ENCODE results near the gene CCDC70. TPM values are rescaled to one million over a fixed set of nuclear protein-coding genes. Genes with fewer than 3 reads are reported as not detected.

The CCDC70 gene
- total and polyA plus RNA-seq, 2 of the 8 experiments (the other 6 are each of a cell fraction or from before 2014, with no cell fraction given): not detected

GRCh38 chr13:51831519-51831918, 30.2 kb upstream of the CCDC70 start:
- Histone ChIP-seq H3K23ac (ENCODE audit: insufficient read length) (no peak overlapping the region), H2BK20ac (ENCODE audit: low read length) (no peak overlapping the region), H2BK5ac (ENCODE audit: low read depth, low read length) (no peak overlapping the region), H2AK5ac (ENCODE audit: low read depth, low read length) (no peak overlapping the region), H3K79me1 (ENCODE audit: low read depth, low read length) (no peaks in the 10 kb centered on the region), H3K9me3 (ENCODE audit: insufficient read depth in 2 of 2, low read depth in 1 of 2, low read length in 1 of 2) (no peaks in the 10 kb centered on the region), H3K4ac (replicated peaks; ENCODE audit: insufficient read length, low read depth, low read length) (no peak overlapping the region), H2BK120ac (replicated peaks; ENCODE audit: low read depth, low read length) (no peak overlapping the region), H3K18ac (ENCODE audit: extremely low read depth, low read length) (no peak overlapping the region), H3K56ac (replicated peaks; ENCODE audit: insufficient read length, low read depth, low read length) (no peak overlapping the region), H3K27me3 (replicated peaks in 1 of 4; ENCODE audit: control insufficient read depth in 3 of 4, extremely low read depth in 1 of 4, insufficient read depth in 3 of 4, low read length in 3 of 4) (no peaks in the 10 kb centered on the region), H3K27ac (ENCODE audit: low read depth, low read length) (no peak overlapping the region), H3K4me2 (ENCODE audit: insufficient read depth in 1 of 2, low read depth in 2 of 2, low read length in 2 of 2) (no peak overlapping the region), H3K23me2 (ENCODE audit: low read depth, low read length) (no peaks in the 10 kb centered on the region), H2BK15ac (ENCODE audit: low read length) (no peak overlapping the region), H3K14ac (ENCODE audit: insufficient read length) (no peak overlapping the region), H2BK12ac (ENCODE audit: low read depth, low read length) (no peak overlapping the region), H3K79me2 (ENCODE audit: control insufficient read depth in 1 of 2, insufficient read depth in 2 of 2, low read length in 2 of 2) (no peaks in the 10 kb centered on the region), H4K5ac (ENCODE audit: insufficient read length, low read depth, low read length) (no peak overlapping the region), H3K36me3 (ENCODE audit: control insufficient read depth in 2 of 4, insufficient read depth in 4 of 4, low read length in 3 of 4) (no peaks in the 10 kb centered on the region; a peak in 1 of 8 replicates), H4K91ac (replicated peaks; ENCODE audit: insufficient read length, low read length) (no peak overlapping the region), H4K20me1 (replicated peaks in 1 of 2; ENCODE audit: control insufficient read depth in 1 of 2, insufficient read depth in 2 of 2, low read length in 2 of 2) (no peaks in the 10 kb centered on the region), H2AFZ (ENCODE audit: low read length) (no peak overlapping the region), H3K4me1 (replicated peaks in 1 of 4; ENCODE audit: control insufficient read depth in 3 of 4, insufficient read depth in 4 of 4, low read length in 3 of 4) (no peaks in the 10 kb centered on the region), H3K9ac (replicated peaks in 1 of 4; ENCODE audit: extremely low read depth in 1 of 4, low read depth in 3 of 4, low read length in 3 of 4) (no peak overlapping the region), H3K4me3 (ENCODE audit: extremely low read depth in 1 of 4, insufficient read depth in 2 of 4, low read depth in 3 of 4, low read length in 4 of 4) (no peak overlapping the region), H4K8ac (ENCODE audit: extremely low read depth, insufficient read depth, low read length) (no peak overlapping the region)
- ChIA-PET CTCF (ENCODE audit: partially characterized antibody) (interaction anchor here (0.9 to 8.8 kb wide), 12 partner anchors 9 to 397 kb away, joined by 3 to 105 read pairs (median 7); partner anchors contain the start of genes NEK5 and TMEM272), POLR2A (ENCODE audit: partially characterized antibody) (interaction anchor here (0.8 to 1.2 kb wide), 2 partner anchors 11 to 100 kb away, joined by 3 read pairs; no protein-coding TSS in a partner anchor)
- FAIRE-seq (no peak), DNase-seq (ENCODE audit: low read depth in 1 of 2, low spot score in 2 of 2) (no peak)
- 96% methylated on average over 5 of the region's 5 CpGs; no CpG with 5 or more reads in 1 of the 2 experiments for WGBS, 2 experiments (ENCODE audit: extremely low coverage in 1 of 2, insufficient coverage in 1 of 2, insufficient read length in 1 of 2, insufficient replicate concordance in 2 of 2, low coverage in 1 of 2, low lambda C conversion rate in 2 of 2, missing lambda C conversion rate in 1 of 2)
- no peak for TF ChIP-seq KDM5A (IDR thresholded peaks at IDR 0.05; ENCODE audit: low read length)
- TF ChIP-seq EGR1 (IDR thresholded peaks at IDR 0.05; ENCODE audit: borderline replicate concordance, low read depth, low read length): no peak
- TF ChIP-seq BRCA1 (IDR thresholded peaks at IDR 0.05; ENCODE audit: low read depth, low read length): no peak
- no peak for TF ChIP-seq BCL11A (IDR thresholded peaks at IDR 0.05; ENCODE audit: low read depth in 2 of 2, low read length in 2 of 2)
- TF ChIP-seq FOSL1 (IDR thresholded peaks at IDR 0.05; ENCODE audit: insufficient read depth, low read depth, low read length): no peak
- TF ChIP-seq KDM4A (IDR thresholded peaks at IDR 0.05; ENCODE audit: low read depth, low read length, severe bottlenecking): no peak
- TF ChIP-seq JUND (IDR thresholded peaks at IDR 0.05; ENCODE audit: low read length): no peak
- TF ChIP-seq SIRT6 (IDR thresholded peaks at IDR 0.05; ENCODE audit: low read length): no peak

Measured in H1 (cell line).